Head of caudate nucleus (tissue), 42 donors: Measurements from ENCODE around the gene PACSIN2.
A peak's percentile ranks its signal among the peaks of the same experiment; 100 is the strongest.

Experiments
- DNase-seq, 42 donors: peaks; one replicate each; pipeline versions ENCODE4 v3.0.0 to v3.0.0-alpha.2; 2020 to 2021; ENCODE audit warnings: mixed read lengths in 7 of 42
- intact Hi-C: fragments of 100-400 bp; cut with DNase I; formaldehyde crosslinking; loops from one replicate; pipeline ENCODE4 v1.15.0; 2022

PACSIN2 gene

DNA sequence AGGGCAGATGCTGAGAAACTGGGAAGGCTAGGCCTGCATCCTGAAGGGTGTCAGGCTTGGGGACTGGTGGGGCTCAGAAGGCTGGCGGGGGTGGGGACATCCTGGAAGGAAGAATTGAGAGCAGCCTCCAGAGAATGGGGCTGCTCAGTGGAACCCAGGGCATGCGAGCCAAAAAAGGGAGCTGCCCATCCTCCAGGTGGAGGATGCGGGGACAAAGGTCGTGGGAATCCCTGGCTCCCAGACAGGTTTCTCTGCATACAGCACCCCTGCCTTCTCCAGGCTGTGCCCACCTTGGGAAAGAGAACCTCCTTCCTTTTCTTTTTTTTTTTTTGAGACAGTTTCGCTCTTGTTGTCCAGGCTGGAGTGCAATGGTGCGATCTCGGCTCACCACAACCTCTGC lies 117.0 kb downstream of the PACSIN2 start:
- intact Hi-C loops = no loop called here
- no peak for DNase-seq

DNA sequence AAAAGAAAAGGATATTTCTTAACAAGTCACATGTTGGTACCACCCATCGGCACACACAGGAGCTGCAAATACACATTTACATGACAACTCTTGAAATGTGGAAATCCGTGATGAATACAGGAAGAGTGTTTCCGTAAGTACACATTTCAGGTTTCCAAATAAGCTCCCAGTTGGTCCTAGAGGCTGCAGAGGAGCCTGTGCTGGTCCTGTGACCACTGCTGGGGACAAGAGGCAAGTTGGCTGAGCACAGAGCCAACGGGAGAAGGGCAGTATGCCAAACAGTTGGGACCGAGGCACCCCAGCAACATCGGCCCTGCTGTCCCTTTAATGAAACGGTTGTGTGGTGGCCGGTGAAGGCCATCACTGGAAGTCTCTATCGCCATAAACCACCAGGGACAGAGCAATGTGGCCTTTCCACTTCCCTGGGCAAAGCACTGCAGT lies 119.4 kb downstream of the PACSIN2 start:
- intact Hi-C loops = no loop called here

DNA sequence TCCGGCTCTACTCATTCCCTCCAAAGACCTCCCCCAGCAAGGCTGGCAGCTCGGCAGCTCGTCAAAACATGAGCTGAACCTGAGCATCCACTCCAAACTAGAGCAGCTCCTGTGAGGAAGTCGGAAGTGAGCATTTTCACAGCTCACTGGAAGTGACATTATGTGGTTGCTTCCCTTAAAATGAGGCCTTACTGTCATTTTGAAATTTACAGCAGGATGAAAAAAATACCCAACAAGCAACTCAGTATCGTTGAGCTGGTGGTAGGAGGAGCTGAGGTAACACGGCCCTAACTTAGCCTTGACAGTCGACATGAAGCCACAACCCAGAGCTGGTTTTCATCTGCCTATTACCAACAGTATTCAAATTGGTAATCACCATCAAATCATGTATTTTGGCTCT lies 119.9 kb downstream of the PACSIN2 start:
- DNase-seq = no peak
- intact Hi-C loops = no loop called here

More for the DNA sequence above, 119.4 kb downstream of the PACSIN2 start:
- peak in 22 of 42 donors; percentile 22 to 70 (median 46) for DNase-seq

DNA sequence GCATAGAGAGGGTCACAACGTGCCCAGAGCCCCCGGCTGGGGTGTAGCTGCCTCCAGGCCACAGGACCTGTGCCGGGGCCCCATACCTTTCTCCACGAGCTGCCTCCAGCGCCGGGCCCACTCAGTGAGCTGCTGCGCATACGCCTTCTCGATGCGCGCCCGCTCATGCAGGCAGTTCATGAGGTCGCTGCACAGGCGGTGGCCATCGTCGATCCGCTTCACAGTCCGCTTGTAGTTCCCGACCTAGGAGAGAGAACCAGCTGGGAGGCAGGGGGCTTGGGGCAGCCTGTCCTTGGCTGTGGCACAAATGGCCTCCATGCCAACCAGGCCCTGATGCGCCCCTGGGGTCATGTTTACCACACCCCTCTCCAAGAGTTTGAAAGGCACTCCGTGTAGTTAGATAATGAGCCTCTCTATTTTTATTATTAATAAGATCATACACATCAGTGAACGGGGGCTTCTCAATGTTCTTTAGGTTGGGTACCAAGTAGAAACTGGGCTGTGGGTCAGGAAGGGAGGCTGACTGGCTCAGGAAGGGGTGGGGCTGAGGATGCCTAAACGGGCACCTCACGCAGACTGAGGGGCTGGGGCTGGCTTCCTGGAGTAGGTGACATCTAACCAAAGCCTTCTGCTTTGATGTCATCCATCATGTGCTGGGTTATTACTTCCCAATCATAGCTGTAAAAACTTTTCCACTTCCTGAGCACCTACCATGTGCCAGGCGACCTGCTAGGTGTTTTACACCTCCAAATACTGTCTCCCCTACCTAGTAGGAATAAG lies 121.4 kb downstream of the PACSIN2 start:
- DNase-seq = no peak
- intact Hi-C loops = no loop called here

DNA sequence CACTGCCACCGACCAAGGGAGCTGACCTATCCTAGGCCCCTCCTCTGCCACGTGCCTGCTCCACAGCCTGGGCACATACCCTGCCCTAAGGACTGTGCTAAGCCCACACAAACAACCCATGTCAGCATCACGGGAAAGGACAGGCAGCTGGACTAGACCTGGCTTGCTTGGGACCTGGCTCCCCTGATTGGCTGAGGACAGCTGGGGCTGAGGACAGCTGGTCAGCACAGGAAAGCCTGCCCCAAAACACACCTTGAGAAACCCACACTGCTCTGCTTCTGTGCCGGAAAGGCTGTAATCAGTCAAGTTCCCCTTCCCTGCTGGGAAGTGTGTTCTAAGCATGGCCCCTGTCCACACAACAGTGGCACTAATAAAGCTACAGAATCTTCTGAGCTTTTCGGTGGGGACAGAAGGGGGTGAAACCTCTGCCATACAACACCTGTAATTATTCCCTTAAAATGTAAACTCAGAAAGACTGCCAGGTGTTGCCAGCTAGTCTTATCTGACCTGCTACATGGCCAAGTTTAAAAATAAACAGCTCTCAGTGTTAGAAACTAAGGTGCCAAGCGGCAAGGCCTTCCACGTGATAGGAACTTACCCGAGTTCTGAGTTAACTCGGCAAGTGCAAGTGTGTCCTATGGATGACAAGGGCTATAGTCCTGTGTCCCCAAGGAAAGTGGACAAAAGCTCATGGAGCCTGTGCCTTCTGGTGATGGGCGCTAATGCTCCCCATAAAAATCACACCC lies 122.2 kb downstream of the PACSIN2 start:
- DNase-seq = peak in 4 of 42 donors; percentile 22 to 55 (median 36)
- intact Hi-C loops = no loop called here

DNA sequence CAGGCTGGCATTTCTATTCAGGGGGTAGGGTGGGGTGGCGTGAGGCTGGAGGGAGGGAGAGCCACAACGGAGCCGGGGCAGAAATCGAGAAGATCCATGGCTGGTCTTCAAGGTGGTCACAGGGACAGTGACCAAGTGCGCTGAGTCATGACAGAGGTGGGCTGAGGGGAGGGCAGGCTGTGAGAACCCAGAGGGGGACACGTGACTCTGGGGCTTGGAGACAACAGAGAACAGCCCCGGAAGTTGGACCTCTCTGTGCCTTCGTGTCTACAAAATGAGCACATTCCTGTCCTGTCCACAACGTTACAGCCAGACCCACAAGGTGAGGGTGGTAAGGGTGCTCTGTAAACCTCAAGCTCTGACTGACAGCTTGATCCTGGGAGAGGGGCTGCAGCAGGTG lies 122.8 kb downstream of the PACSIN2 start:
- no peak for DNase-seq
- intact Hi-C loops = no loop called here

DNA sequence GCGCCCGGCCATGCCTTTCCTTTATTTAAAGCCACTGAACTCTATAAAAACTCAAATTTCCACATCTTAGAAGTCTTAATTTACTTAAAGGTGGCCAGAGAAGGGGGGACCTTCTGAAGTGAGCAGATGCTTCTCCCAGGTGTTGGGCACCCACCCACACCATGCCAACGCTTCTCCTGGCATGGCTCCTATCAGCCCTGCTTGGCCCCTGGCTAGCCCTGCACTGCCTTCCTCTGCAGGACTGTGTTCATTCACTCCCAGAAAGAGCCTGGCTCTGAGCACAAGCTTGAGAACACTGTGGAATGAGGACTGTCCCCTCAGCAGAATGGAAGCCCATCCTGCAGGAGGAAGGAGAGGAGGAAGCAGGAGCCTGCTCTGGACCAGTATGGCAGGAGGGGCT lies 123.3 kb downstream of the PACSIN2 start:
- intact Hi-C loops = no loop called here
- no peak for DNase-seq

DNA sequence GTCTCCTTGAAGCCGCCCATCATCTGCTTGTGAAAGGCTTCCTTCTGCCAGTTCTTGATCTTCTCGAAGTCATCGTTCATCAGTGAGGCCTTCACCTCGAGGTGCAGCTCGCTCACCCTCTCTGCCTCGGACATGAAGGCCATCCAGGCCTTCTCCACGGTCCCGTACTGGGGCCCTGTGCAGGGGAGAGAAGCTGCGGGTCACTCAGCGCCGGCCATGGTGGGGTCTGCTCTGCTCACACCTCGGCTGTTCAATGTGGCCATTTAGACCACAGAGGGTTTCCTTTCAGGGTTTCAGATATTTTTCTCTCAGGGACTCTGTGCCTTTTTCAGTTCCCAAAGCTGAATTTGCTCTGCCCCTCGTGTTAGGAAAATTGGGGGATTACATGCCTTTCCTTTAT lies 123.9 kb downstream of the PACSIN2 start:
- intact Hi-C loops = no loop called here

DNA sequence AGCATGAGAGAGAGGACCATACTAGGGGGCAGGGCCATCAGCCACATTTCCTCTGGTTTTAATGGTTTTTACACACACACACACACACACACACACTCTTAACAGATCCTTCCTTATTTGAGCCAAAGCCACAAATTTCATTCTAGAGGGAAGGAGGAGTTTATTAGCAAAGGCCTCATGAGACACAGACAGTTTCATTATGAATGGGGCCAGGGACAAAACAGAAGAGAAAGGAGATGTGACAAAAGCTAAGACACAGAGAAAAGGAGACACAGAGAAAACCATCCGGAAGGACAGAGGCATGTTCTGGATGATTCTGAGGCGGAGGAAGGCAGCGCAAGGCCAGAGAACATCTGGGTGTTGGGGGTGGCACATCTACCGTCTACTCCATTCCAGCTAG lies 125.6 kb downstream of the PACSIN2 start:
- intact Hi-C loops = no loop called here
- DNase-seq = peak in 5 of 42 donors; percentile 21 to 49 (median 30)

More for the DNA sequence above, 123.9 kb downstream of the PACSIN2 start:
- DNase-seq = no peak

DNA sequence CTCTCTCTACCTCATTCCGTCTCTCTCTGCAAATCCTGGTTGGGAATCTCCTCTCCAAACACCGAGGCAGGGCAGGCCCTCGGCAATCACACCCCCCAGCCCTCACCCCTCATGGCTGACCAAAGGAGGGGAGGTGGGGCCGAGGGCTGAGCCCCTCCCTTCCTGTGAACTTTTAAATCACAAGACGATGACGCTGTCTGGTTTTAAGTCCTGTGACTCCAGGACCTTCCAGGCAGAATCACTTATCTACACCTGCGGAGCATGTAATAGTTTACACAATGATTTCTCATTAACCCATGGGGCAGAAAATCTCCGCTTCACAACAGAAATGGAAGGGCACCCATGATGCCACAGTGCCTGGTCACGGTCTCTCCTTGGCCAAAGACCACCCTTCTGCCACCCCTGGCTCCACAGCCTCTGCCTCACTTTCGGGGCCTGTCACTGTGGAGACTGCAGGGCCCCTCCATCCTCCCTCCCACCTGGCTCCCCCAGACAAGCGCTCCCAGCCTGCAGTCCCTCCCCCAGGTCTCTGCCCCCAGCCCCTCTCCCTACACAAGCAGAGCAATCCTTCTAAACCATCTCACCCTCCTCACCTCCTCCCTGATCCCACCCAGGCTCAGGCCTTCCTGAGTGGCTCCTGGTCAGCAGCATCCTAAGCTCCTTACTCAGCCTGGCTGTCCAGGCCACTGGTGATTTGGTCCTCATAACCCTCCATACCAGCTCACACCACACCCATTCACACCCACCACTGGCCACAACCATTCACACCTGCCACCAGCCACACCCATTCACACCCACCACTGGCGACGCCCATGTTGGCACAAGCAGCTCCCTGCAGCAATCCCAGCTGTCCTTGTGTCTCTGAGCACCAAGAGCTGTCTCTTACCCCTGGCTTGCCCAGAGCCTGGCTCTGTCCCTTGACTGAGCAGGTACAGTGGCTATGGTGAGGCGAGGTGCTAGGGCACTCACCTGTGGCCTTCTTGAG lies 127.1 kb downstream of the PACSIN2 start:
- DNase-seq = no peak
- intact Hi-C loops = no loop called here

DNA sequence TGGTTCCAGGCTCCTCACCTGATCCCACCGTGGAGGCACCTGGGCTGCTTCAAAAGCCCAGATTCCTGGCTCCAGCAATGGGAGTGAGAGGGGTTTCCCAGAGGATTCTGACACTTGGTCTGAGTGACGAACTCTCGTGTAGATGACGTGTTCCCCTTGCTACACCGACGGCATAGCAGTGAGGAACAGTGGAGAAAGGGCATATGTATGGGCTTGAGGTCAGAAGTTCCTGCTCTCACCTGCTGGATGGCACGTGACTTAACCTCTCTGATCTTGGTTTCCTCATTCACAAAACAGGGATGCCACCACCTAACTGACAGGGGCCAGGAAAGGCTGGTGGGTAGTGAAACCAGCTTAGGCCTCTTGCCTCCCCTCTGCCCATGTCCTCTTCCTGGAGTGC lies 127.8 kb downstream of the PACSIN2 start:
- intact Hi-C loops = no loop called here
- no peak for DNase-seq

DNA sequence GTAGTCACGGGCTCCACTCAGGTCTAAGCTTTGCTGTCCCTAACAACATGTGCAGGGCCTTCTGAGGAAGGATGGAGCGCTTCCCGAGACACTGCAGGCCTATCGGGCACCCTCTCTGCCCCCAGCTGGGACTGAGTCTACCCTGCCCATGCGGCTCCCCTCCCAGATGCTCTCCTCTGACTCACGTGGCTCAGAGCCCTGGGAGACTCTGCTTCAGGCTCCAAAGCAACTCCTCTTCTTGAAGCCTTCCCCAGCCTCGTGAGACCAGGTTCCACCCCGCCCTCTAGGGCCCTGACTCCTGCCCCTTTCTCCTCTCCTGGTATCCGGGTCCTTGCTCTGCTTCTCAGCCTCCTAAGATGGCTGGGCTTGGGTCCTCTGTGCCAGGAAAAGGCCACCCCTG lies 129.5 kb downstream of the PACSIN2 start:
- no peak for DNase-seq
- intact Hi-C loops = no loop called here

DNA sequence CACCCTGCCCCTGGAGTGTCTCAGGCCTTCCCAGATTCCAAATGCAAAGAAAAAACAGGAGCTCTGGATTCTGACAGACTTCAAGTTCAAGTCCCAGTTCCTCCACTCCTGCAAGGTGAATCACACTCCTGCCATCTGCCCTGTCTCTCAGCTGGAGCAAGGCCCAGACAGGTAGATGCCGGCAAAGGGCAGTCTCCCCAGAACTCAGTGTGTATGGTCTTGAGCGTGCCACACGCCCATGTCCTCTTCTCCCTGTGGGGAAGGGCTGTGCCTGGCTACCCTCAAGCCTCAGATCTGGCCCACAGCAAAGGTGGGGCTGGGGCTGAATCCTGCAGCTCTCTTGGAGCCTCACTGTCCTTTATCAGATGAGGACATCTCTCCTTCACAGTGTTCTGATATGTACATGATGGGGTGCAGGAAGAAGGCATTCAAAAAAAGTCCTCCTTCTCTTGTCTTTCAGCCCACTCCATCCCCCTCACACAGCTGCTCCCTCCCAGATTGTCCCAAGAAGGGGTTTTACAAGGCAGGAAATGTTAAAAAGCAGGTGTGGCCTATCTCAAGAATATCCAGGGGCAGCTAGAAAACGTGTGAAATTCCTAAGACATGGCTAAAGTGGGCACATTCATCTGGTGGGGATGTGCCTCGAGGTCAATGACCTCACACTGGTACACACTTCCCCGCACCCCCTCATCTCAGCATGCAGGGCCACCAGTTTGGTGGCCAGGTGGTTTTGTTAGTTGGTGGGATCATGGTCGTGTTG lies 130.2 kb downstream of the PACSIN2 start:
- DNase-seq = no peak
- intact Hi-C loops = no loop called here

DNA sequence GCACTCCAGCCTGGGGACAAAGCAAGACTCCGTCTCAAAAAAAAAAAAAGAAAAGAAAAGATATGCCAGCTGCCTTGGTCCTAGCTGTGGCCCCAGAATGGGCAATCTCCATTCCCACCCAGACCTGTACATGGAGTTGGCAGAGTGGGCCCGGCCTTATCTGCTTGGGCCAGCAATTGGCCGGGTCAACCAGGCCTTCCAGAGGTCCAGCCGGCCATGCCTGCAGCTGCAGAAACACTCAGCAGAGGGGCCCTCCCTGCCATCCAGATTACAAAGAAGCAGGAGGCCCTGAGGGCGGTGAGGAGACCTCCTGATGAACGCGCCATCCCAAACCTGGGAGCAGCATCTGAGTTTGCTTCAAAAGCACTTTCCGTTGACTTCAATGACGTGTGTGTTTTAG lies 131.0 kb downstream of the PACSIN2 start:
- intact Hi-C loops = no loop called here
- no peak for DNase-seq

DNA sequence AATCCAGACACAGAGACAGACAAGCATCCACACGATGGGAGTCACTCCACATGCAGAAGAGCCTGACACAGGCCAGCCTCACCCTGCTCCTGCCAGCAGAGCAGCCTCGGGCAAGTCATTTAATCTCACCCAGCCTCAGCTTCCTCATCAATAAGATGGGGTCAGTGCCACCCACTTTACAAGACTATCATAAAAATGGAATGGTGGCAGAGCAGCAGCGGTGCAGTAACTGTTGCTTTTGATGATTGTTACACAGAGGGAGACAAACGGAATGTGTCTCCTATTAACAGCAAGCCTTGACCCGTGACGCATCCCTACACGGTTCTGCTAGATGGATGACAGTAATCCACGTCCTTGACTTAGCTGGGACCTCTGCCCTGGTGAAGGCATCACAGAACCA lies 131.8 kb downstream of the PACSIN2 start:
- DNase-seq = no peak
- intact Hi-C loops = no loop called here

DNA sequence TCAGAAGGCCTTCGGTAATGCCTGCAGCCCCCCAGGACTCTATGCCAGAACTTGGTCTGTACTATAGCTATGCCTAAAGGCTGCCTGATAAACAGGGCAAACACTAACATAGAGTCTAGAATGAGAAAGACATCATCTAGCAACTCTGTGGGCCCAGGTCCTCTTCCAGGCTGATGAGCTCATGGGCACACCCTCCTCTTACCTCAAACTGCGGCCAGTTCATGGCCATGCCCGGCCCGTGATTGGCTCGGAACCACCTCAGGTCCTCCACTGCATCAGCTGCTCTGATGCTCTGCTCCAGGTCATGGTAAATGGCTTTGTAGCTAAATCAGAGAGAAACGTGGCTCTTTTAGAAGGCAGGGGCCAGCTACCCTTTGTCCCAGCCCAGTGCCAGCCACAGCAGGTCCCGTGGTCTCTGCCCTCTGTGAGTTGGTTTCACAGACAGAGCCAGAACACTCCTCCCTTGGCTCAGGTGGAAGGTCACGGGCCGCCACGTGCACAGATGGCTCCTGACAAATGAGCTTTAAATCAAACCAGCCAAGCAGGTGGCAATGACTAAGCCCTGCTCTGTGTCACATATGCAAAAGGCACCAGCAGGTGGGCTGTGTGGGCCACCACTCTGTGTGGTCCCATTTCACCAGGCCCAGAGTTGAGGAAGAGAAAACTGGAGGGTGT lies 132.8 kb downstream of the PACSIN2 start:
- intact Hi-C loops = no loop called here
- DNase-seq = peak in 2 of 42 donors; percentile 34 to 37

DNA sequence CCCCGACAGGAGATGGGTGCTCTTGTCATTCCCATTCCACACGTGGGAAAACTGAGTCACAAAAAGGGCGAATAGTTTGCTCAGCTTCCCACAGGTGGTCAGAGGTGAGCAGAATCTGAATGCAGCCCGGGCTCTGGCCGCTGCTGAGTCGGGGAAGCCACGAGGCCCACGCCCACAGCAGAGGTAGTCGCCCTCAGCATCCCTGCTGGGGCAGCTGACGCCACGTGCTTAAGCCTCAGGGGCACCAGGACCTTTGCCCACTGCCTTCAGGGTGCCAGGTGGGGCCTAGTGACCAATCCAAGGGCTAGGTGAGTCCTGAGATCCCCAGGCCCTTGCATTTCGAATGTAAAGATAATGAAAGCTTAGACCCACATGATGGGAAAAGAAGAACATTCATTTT lies 133.7 kb downstream of the PACSIN2 start:
- intact Hi-C loops = no loop called here
- DNase-seq = no peak

DNA sequence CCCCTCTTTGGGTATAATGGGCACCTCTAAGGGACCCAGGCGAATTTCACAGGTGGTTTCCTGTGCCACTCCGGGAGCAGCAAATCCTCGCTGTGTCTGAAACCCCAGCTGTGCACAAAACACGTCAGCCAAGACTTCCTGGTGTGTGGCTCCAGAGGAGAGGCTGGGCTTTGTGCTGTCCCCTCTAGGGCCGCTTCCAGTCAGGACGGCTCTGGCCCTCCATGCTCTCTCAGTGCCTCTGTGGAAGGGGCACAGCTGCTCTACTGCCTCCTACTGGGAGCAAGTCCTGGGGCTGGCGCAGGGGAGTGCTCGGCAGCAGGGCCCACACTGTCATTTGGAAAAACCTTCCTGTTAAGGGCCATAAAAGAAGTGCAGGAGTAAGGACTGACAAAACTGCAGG lies 134.1 kb downstream of the PACSIN2 start:
- no peak for DNase-seq
- intact Hi-C loops = no loop called here
